H9 (cell line): ENCODE measurements around the gene CSNK1G1. TPM values are rescaled to one million over a fixed set of nuclear protein-coding genes. Genes with fewer than 3 reads are reported as not detected.
"Not testable (repeated sequence)": the region's sequence is repeated elsewhere in the genome, so short reads cannot be mapped to it uniquely, and the experiment has no call there.

Source experiments
- DNase-seq: peaks from one replicate; pipeline ENCODE4 v3.0.0-alpha.2; 2017
- H2AFZ ChIP-seq: one replicate; pipeline ENCODE4 v1.6.1; 2013; ENCODE audit warnings: mild to moderate bottlenecking, low read length, control low read depth, moderate library complexity
- H2AK5ac ChIP-seq: 2 replicates; pipeline ENCODE4 v1.6.1; 2013; ENCODE audit warnings: low read length, control low read depth, mixed read lengths; ENCODE audit not compliant: insufficient read length
- H2BK120ac ChIP-seq: one replicate; pipeline ENCODE4 v1.6.1; 2013; ENCODE audit warnings: low read depth, mild to moderate bottlenecking, low read length, control low read depth, inconsistent platforms; ENCODE audit not compliant: poor library complexity, severe bottlenecking
- H2BK12ac ChIP-seq: 2 replicates; pipeline ENCODE4 v1.6.1; 2013; ENCODE audit warnings: low read length, control low read depth, mixed read lengths, low read depth; ENCODE audit not compliant: insufficient read length
- H2BK15ac ChIP-seq: 2 replicates; pipeline ENCODE4 v1.6.1; 2013; ENCODE audit warnings: low read depth, low read length, control low read depth
- H2BK20ac ChIP-seq: one replicate; pipeline ENCODE4 v1.6.1; 2013; ENCODE audit warnings: low read depth, mild to moderate bottlenecking, low read length, control low read depth, inconsistent platforms; ENCODE audit not compliant: poor library complexity, severe bottlenecking
- H2BK5ac ChIP-seq: 2 replicates; pipeline ENCODE4 v1.6.1; 2013; ENCODE audit warnings: low read length, control low read depth, mixed read lengths; ENCODE audit not compliant: insufficient read length
- H3K14ac ChIP-seq: 2 replicates; pipeline ENCODE4 v1.6.1; 2013; ENCODE audit warnings: low read length, control low read depth; ENCODE audit not compliant: insufficient read depth
- H3K18ac ChIP-seq: 2 replicates; pipeline ENCODE4 v1.6.1; 2013; ENCODE audit warnings: low read depth, mild to moderate bottlenecking, mixed read lengths, low read length, control low read depth; ENCODE audit not compliant: insufficient read length
- H3K23ac ChIP-seq: 2 replicates; pipeline ENCODE4 v1.6.1; 2013; ENCODE audit warnings: low read length, control low read depth, mixed read lengths, low read depth; ENCODE audit not compliant: insufficient read length
- H3K23me2 ChIP-seq: 2 replicates; pipeline ENCODE4 v1.6.1; 2013; ENCODE audit warnings: low read depth, mild to moderate bottlenecking, mixed read lengths, low read length, control low read depth; ENCODE audit not compliant: insufficient read length, poor library complexity, severe bottlenecking
- H3K27ac ChIP-seq: 2 replicates; pipeline ENCODE4 v1.5.1; 2013; ENCODE audit warnings: low read length, control low read depth, mixed read lengths, low read depth; ENCODE audit not compliant: insufficient read length
- H3K27me3 ChIP-seq: 2 replicates; pipeline ENCODE4 v1.6.1; 2013; ENCODE audit warnings: low read length, control low read depth, inconsistent platforms; ENCODE audit not compliant: insufficient read depth
- H3K4ac ChIP-seq: 2 replicates; pipeline ENCODE4 v1.6.1; 2013; ENCODE audit warnings: low read depth, mild to moderate bottlenecking, control low read depth, inconsistent platforms, low read length, moderate library complexity
- H3K4me1 ChIP-seq: 2 replicates; pipeline ENCODE4 v1.6.1; 2013; ENCODE audit warnings: low read length, control low read depth, inconsistent platforms; ENCODE audit not compliant: insufficient read depth
- H3K4me2 ChIP-seq: 2 replicates; pipeline ENCODE4 v1.6.1; 2013; ENCODE audit warnings: low read length, control low read depth, mixed read lengths; ENCODE audit not compliant: insufficient read length, insufficient read depth
- H3K56ac ChIP-seq: 2 replicates; pipeline ENCODE4 v1.6.1; 2013; ENCODE audit warnings: low read depth, mild to moderate bottlenecking, mixed read lengths, low read length, control low read depth; ENCODE audit not compliant: insufficient read length
- H3K79me1 ChIP-seq: 2 replicates; pipeline ENCODE4 v1.6.1; 2013; ENCODE audit warnings: low read depth, mild to moderate bottlenecking, moderate library complexity, low read length, control low read depth, inconsistent platforms; ENCODE audit not compliant: insufficient read depth, poor library complexity, severe bottlenecking
- H3K79me2 ChIP-seq: 2 replicates; pipeline ENCODE4 v1.6.1; 2013; ENCODE audit warnings: low read length, control low read depth, inconsistent platforms; ENCODE audit not compliant: insufficient read depth
- H3K9ac ChIP-seq: 2 replicates; pipeline ENCODE4 v1.6.1; 2013; ENCODE audit warnings: low read length, control low read depth, mixed read lengths; ENCODE audit not compliant: insufficient read length; ENCODE audit errors: extremely low read depth
- H3K9me3 ChIP-seq: one replicate; pipeline ENCODE4 v1.6.1; 2013; ENCODE audit warnings: low read depth, low read length, inconsistent platforms; ENCODE audit not compliant: control insufficient read depth
- H3T11ph ChIP-seq: one replicate; pipeline ENCODE4 v1.6.1; 2013; ENCODE audit warnings: mild to moderate bottlenecking, low read length, control low read depth, inconsistent platforms
- H4K20me1 ChIP-seq: one replicate; pipeline ENCODE4 v1.6.1; 2013; ENCODE audit not compliant: control insufficient read depth, insufficient read length, insufficient read depth
- H4K5ac ChIP-seq: 2 replicates; pipeline ENCODE4 v1.6.1; 2013; ENCODE audit warnings: low read depth, mild to moderate bottlenecking, mixed read lengths, low read length, control low read depth; ENCODE audit not compliant: insufficient read length
- H4K8ac ChIP-seq: replicated peaks from 2 replicates; pipeline ENCODE4 v1.6.1; 2013; ENCODE audit warnings: low read length, control low read depth, mixed read lengths, low read depth; ENCODE audit not compliant: insufficient read length
- H4K91ac ChIP-seq: 2 replicates; pipeline ENCODE4 v1.6.1; 2013; ENCODE audit warnings: low read depth, mild to moderate bottlenecking, moderate library complexity, mixed read lengths, low read length, control low read depth; ENCODE audit not compliant: insufficient read length
- H3K27ac Mint-ChIP-seq, 3 experiments: 2 replicates in 2 of 3; 3 replicates in 1 of 3; pipeline ENCODE4 v1.8.0; 2020 to 2021; ENCODE audit warnings: mixed read lengths in 3 of 3, mild to moderate bottlenecking in 1 of 3, moderate library complexity in 1 of 3
- H3K27me3 Mint-ChIP-seq: 2 replicates; pipeline ENCODE4 v1.8.0; 2021; ENCODE audit warnings: low read depth, mild to moderate bottlenecking, moderate library complexity, mixed read lengths
- H3K36me3 Mint-ChIP-seq, 3 experiments: 2 replicates in 2 of 3; 3 replicates in 1 of 3; pipeline ENCODE4 v1.8.0; 2020 to 2021; ENCODE audit warnings: low read depth in 3 of 3, mixed read lengths in 3 of 3; ENCODE audit not compliant: insufficient read depth in 1 of 3
- H3K4me1 Mint-ChIP-seq, 2 experiments: 2 replicates each; pipeline ENCODE4 v1.8.0; 2020; ENCODE audit warnings: mixed read lengths in 2 of 2
- H3K4me3 Mint-ChIP-seq, 2 experiments: 2 replicates in 1 of 2; 3 replicates in 1 of 2; pipeline ENCODE4 v1.8.0; 2020 to 2021; ENCODE audit warnings: mild to moderate bottlenecking in 2 of 2, mixed read lengths in 2 of 2, moderate library complexity in 1 of 2
- H3K9me3 Mint-ChIP-seq, 2 experiments: 2 replicates in 1 of 2; 3 replicates in 1 of 2; pipeline ENCODE4 v1.8.0; 2020; ENCODE audit warnings: mild to moderate bottlenecking in 2 of 2, mixed read lengths in 2 of 2, moderate library complexity in 1 of 2
- CTCF ChIP-seq: fragments of 200-600 bp; sonication (generic); conservative IDR thresholded peaks from 3 replicates; pipeline ENCODE4 v1.8.0; 2021; ENCODE audit warnings: antibody characterized with exemption, mild to moderate bottlenecking
- WGBS: extraction: QIAGEN DNeasy Blood & Tissue Kit; methylation state at CpG from one replicate; pipeline ENCODE4 v1.1.7; 2013; ENCODE audit warnings: missing lambda C conversion rate, low lambda C conversion rate, mixed read lengths; ENCODE audit not compliant: insufficient read length; ENCODE audit errors: extremely low coverage; 5-methylcytosine and 5-hydroxymethylcytosine counted together
- total RNA-seq: library from RNA; stranded (reverse); gene quantifications from 2 replicates; pipeline ENCODE4 v1.2.1, GENCODE V29; 2021

The CSNK1G1 gene
- total RNA-seq, 1 experiment from 2014 or later = 17.1 TPM

DNA sequence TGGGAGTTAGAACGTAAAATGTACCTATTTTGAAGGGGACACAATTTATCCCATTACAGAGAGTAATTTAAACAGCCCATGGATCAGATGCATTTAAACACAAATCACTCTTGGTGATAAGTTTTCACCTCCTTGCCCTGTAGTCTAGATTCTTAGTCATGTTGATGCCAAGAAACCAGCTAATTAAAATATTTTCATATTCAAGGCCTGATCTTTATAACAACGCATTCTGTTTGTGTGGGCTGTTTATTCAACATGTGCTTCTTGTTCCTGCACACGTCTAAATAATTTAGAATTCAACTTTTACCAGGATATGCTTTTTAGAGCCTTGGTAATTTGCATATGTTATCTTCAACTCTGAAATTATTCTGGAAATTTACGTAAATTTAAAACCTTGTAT lies 234.4 kb downstream of the CSNK1G1 start:
- no peak overlapping the region for H4K8ac ChIP-seq
- H3K27me3 ChIP-seq = no peaks in the 10 kb centered on the region
- H3K4ac ChIP-seq = no peak overlapping the region
- no peaks in the 10 kb centered on the region for H3K79me1 ChIP-seq
- H3K79me2 ChIP-seq = no peaks in the 10 kb centered on the region
- no peak overlapping the region for H3T11ph ChIP-seq
- no peak overlapping the region for H2AK5ac ChIP-seq
- no peak overlapping the region for H3K56ac ChIP-seq
- H2BK15ac ChIP-seq = no peak overlapping the region
- H3K4me3 Mint-ChIP-seq = no peak overlapping the region
- H3K9me3 Mint-ChIP-seq = no peaks in the 10 kb centered on the region
- TF ChIP-seq CTCF = no peak
- H3K9ac ChIP-seq = no peak overlapping the region
- no peak overlapping the region for H3K18ac ChIP-seq
- no peak overlapping the region for H2BK12ac ChIP-seq
- WGBS = no CpG with 5 or more reads among the region's 4 CpGs
- H2BK5ac ChIP-seq = no peak overlapping the region
- H3K23me2 ChIP-seq = no peaks in the 10 kb centered on the region
- H4K20me1 ChIP-seq = no peaks in the 10 kb centered on the region
- no peak overlapping the region for H2BK20ac ChIP-seq
- H3K27ac ChIP-seq = no peak overlapping the region
- no peak overlapping the region for H3K14ac ChIP-seq
- no peak overlapping the region for H4K5ac ChIP-seq
- H2AFZ ChIP-seq = no peak overlapping the region
- H3K27ac Mint-ChIP-seq = no peak overlapping the region; a peak in 1 of 7 replicates
- no peaks in the 10 kb centered on the region for H3K27me3 Mint-ChIP-seq
- DNase-seq = no peak
- H3K4me2 ChIP-seq = no peak overlapping the region
- peaks cover 1 to 49% (median 23%) of the 10 kb centered on the region in 3 experiments; a peak in 5 of 7 replicates for H3K36me3 Mint-ChIP-seq
- no peak overlapping the region for H4K91ac ChIP-seq
- H3K4me1 Mint-ChIP-seq = no peaks in the 10 kb centered on the region
- H2BK120ac ChIP-seq = no peak overlapping the region
- no peak overlapping the region for H3K23ac ChIP-seq
- no peaks in the 10 kb centered on the region for H3K9me3 ChIP-seq
- H3K4me1 ChIP-seq = no peaks in the 10 kb centered on the region

DNA sequence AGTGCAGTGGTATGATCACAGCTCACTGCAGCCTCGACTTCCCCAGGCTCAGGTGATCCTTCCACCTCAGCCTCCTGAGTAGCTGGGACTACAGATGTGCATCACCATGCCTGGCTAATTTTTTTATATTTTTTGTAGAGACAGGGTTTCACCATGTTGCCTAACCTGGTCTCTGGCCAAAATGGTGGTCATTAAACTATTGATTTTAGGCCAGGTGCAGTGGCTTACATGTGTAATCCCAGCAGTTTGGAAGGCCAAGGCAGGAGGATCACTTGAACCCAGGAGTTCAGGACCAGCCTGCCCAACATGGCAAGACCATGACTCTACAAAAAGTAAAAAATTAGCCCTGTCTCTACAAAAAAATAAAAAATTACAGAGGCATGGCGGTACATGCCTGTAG lies 235.7 kb downstream of the CSNK1G1 start:
- not testable (repeated sequence) for H3K4me2 ChIP-seq, H2BK15ac ChIP-seq, H3K4me1 ChIP-seq, H3K23ac ChIP-seq, DNase-seq, H2BK5ac ChIP-seq, H2BK20ac ChIP-seq, H3K27ac ChIP-seq, H3K4me3 Mint-ChIP-seq, H2BK12ac ChIP-seq, H3K56ac ChIP-seq, H3K79me2 ChIP-seq, H3K9me3 Mint-ChIP-seq, H3K4me1 Mint-ChIP-seq, H3K27me3 ChIP-seq, H4K8ac ChIP-seq, H3K14ac ChIP-seq, H3K9me3 ChIP-seq, H2BK120ac ChIP-seq, H2AFZ ChIP-seq, H3K27me3 Mint-ChIP-seq, H3T11ph ChIP-seq, H4K91ac ChIP-seq, H4K5ac ChIP-seq, H3K18ac ChIP-seq, H2AK5ac ChIP-seq, H3K79me1 ChIP-seq, H3K23me2 ChIP-seq, H3K9ac ChIP-seq, H3K4ac ChIP-seq, H4K20me1 ChIP-seq, H3K27ac Mint-ChIP-seq
- WGBS = no CpG with 5 or more reads among the region's 2 CpGs
- peaks cover 1 to 44% (median 17%) of the 10 kb centered on the region in 3 experiments; a peak in 4 of 7 replicates for H3K36me3 Mint-ChIP-seq
